A549 (cell line): Measurements from ENCODE around the gene MACF1. TPM values are rescaled to one million over a fixed set of nuclear protein-coding genes. Genes with fewer than 3 reads are reported as not detected.
A peak's percentile ranks its signal among the peaks of the same experiment; 100 is the strongest.

Source experiments
- ATAC-seq, 2 experiments: fragments of 200-7000 bp in 1 of 2; fragments of >200 bp in 1 of 2; cut with Nextera tagmentation in 1 of 2; cut with Tn5 transposase in 1 of 2; 3 replicates each; pipeline versions ENCODE4 v1.8.0 to v1.9.1; 2018 to 2020; ENCODE audit warnings: mild to moderate bottlenecking in 1 of 2, moderate library complexity in 1 of 2
- CTCF ChIA-PET: fragments of 300-600 bp; sonication (Branson Sonifier 250); formaldehyde crosslinking; extraction: SDS; loops from one replicate; lab custom pipeline; 2021; ENCODE audit warnings: antibody characterized with exemption, inconsistent platforms; lab: Yijun Ruan, JAX
- POLR2A ChIA-PET: fragments of 350-600 bp; formaldehyde crosslinking; extraction: SDS; loops from one replicate; lab custom pipeline; 2021; ENCODE audit warnings: antibody characterized with exemption, inconsistent platforms; lab: Yijun Ruan, JAX
- DNase-seq, 2 experiments: peaks; one replicate each; pipeline versions ENCODE4 v3.0.0 to v3.0.0-alpha.2; 2011 to 2016; ENCODE audit warnings: low read depth in 1 of 2, low spot score in 1 of 2
- FAIRE-seq: peaks from 2 replicates; lab custom pipeline; 2011; peaks lifted over from hg19 to GRCh38; lab: Jason Lieb, UNC
- H3K27ac ChIP-seq, 2 experiments: fragments of >200 bp; sonication (Bioruptor Twin); formaldehyde crosslinking; 3 replicates each; pipeline ENCODE4 v1.5.1; 2016 to 2017
- H3K4me1 ChIP-seq: fragments of >200 bp; sonication (Bioruptor Twin); formaldehyde crosslinking; 3 replicates; pipeline ENCODE4 v1.6.1; 2016
- H3K4me2 ChIP-seq: fragments of >200 bp; sonication (Bioruptor Twin); formaldehyde crosslinking; 3 replicates; pipeline ENCODE4 v1.6.1; 2016
- H3K4me3 ChIP-seq: fragments of >200 bp; sonication (Bioruptor Twin); formaldehyde crosslinking; 3 replicates; pipeline ENCODE4 v1.5.1; 2016
- H3K9me3 ChIP-seq: fragments of >200 bp; sonication (Bioruptor Twin); formaldehyde crosslinking; 3 replicates; pipeline ENCODE4 v1.6.1; 2016
- BHLHE40 ChIP-seq: IDR thresholded peaks from 2 replicates; pipeline ENCODE4 v1.6.1; 2012; ENCODE audit warnings: low read depth, low read length, inconsistent platforms
- CHD2 ChIP-seq: fragments of 150-350 bp; IDR thresholded peaks from 2 replicates; pipeline ENCODE4 v1.6.1; 2014; ENCODE audit warnings: low read length; ENCODE audit not compliant: partially characterized antibody
- CHD4 ChIP-seq: fragments of 200-600 bp; sonication (generic); IDR thresholded peaks from 2 replicates; pipeline ENCODE4 v1.6.1; 2016; ENCODE audit warnings: antibody characterized with exemption, mild to moderate bottlenecking, borderline replicate concordance
- CTCF ChIP-seq: fragments of >200 bp; sonication (Bioruptor Twin); formaldehyde crosslinking; IDR thresholded peaks from 3 replicates; pipeline ENCODE4 v1.5.1; 2016
- E2F6 ChIP-seq: IDR thresholded peaks from 2 replicates; pipeline ENCODE4 v1.6.1; 2012; ENCODE audit warnings: low read depth, borderline replicate concordance
- EHMT2 ChIP-seq: fragments of 200-600 bp; sonication (generic); IDR thresholded peaks from 2 replicates; pipeline ENCODE4 v1.6.1; 2016; ENCODE audit warnings: antibody characterized with exemption, low read depth, mild to moderate bottlenecking, moderate library complexity
- ELK1 ChIP-seq: fragments of 150-350 bp; IDR thresholded peaks from 2 replicates; pipeline ENCODE4 v1.6.1; 2014; ENCODE audit warnings: low read depth, mild to moderate bottlenecking, low read length
- FOSB ChIP-seq: fragments of 250-450 bp; sonication (Bioruptor Pico); IDR thresholded peaks from 2 replicates; pipeline ENCODE4 v1.5.0; 2020; ENCODE audit warnings: mild to moderate bottlenecking, moderate library complexity
- HOXB5 ChIP-seq: fragments of 250-450 bp; sonication (Bioruptor Pico); IDR thresholded peaks from 2 replicates; pipeline ENCODE4 v1.5.0; 2020; ENCODE audit warnings: mild to moderate bottlenecking, moderate library complexity
- JUNB ChIP-seq: fragments of >200 bp; sonication (Bioruptor Twin); formaldehyde crosslinking; IDR thresholded peaks from 2 replicates; pipeline ENCODE4 v1.6.1; 2016
- KDM1A ChIP-seq: fragments of 200-600 bp; sonication (generic); IDR thresholded peaks from 2 replicates; pipeline ENCODE4 v1.6.1; 2016; ENCODE audit warnings: low read depth, mild to moderate bottlenecking
- MAFK ChIP-seq: fragments of 450-650 bp; IDR thresholded peaks from 2 replicates; pipeline ENCODE4 v1.6.1; 2014; ENCODE audit not compliant: partially characterized antibody
- MAZ ChIP-seq: fragments of 150-350 bp; IDR thresholded peaks from 2 replicates; pipeline ENCODE4 v1.6.1; 2014; ENCODE audit warnings: antibody characterized with exemption, low read depth, low read length, borderline replicate concordance
- NFE2L2 ChIP-seq: fragments of 150-350 bp; conservative IDR thresholded peaks from 2 replicates; pipeline ENCODE4 v1.6.1; 2014; ENCODE audit warnings: low read length
- PHF8 ChIP-seq: fragments of 200-600 bp; sonication (generic); IDR thresholded peaks from 2 replicates; pipeline ENCODE4 v1.6.1; 2016; ENCODE audit warnings: low read depth, mild to moderate bottlenecking, antibody characterized with exemption, moderate library complexity, borderline replicate concordance
- POLR2AphosphoS2 ChIP-seq: conservative IDR thresholded peaks from 2 replicates; pipeline ENCODE4 v1.6.1; 2012; ENCODE audit warnings: low read length, improper control_type of control experiment, inconsistent platforms
- RARB ChIP-seq: fragments of 250-450 bp; sonication (Bioruptor Pico); IDR thresholded peaks from 2 replicates; pipeline ENCODE4 v1.8.0; 2021; ENCODE audit warnings: mild to moderate bottlenecking, moderate library complexity
- REST ChIP-seq: fragments of 200-600 bp; sonication (generic); IDR thresholded peaks from 2 replicates; pipeline ENCODE4 v1.6.1; 2016; ENCODE audit warnings: antibody characterized with exemption, mild to moderate bottlenecking, moderate library complexity
- RFX5 ChIP-seq: fragments of 450-650 bp; IDR thresholded peaks from 2 replicates; pipeline ENCODE4 v1.7.1; 2014; ENCODE audit warnings: antibody characterized with exemption, mild to moderate bottlenecking, moderate library complexity
- SREBF2 ChIP-seq: fragments of 450-650 bp; IDR thresholded peaks from 2 replicates; pipeline ENCODE4 v1.6.1; 2014; ENCODE audit warnings: mild to moderate bottlenecking, moderate library complexity
- TFCP2L1 ChIP-seq: fragments of 250-450 bp; sonication (Bioruptor Pico); IDR thresholded peaks from 2 replicates; pipeline ENCODE4 v1.5.0; 2021; ENCODE audit warnings: mild to moderate bottlenecking
- WGBS: methylation state at CpG from one replicate; pipeline ENCODE4 v1.1.6; 2017; ENCODE audit errors: missing lambda C conversion rate; 5-methylcytosine and 5-hydroxymethylcytosine counted together
- polyA plus RNA-seq, 4 experiments: library from polyadenylated mRNA; depleted of rRNA in 3 of 4; stranded (reverse); fragments of >200 nt; fragmentation: RNase III in 1 of 4; extraction: RNeasy Plus Mini Kit Qiagen cat#74134 plus additional on column Dnase treatment in 1 of 4; gene quantifications; 2 replicates in 3 of 4; 3 replicates in 1 of 4; pipeline ENCODE4 v1.2.3, GENCODE V29; 2011 to 2017

MACF1 gene
- polyA plus RNA-seq, 2 of the 4 experiments (the other 2 are of a cell fraction) = 45.7 to 64.2 TPM

GRCh38 chr1:39174390-39175081 is 30.0 kb upstream of the MACF1 start:
- no peaks in the 10 kb centered on the region for H3K9me3 ChIP-seq

GRCh38 chr1:39177706-39178105 is 26.8 kb upstream of the MACF1 start:
- FAIRE-seq (no peak), DNase-seq (no peak), ATAC-seq (no peak)
- no peak overlapping the region for H3K4me3 ChIP-seq
- H3K9me3 ChIP-seq = peaks cover 7% of the 10 kb centered on the region; the same call in 1 of the 3 replicates
- H3K4me2 ChIP-seq = peak overlapping the region; percentile 86
- POLR2A ChIA-PET = no interaction called here
- 19% methylated on average over 3 of the region's 3 CpGs for WGBS
- H3K4me1 ChIP-seq = peaks cover 82% of the 10 kb centered on the region
- CTCF ChIA-PET = interaction anchor here (1.2 to 1.7 kb wide), 5 partner anchors 14 to 85 kb away, joined by 3 to 9 read pairs (median 4); partner anchors contain the start of gene MACF1
- H3K27ac ChIP-seq = peak overlapping the region; percentile 91 to 93
- TF ChIP-seq POLR2AphosphoS2 (no peak), REST (no peak), ELK1 (no peak), EHMT2 (no peak), CTCF (no peak), NFE2L2 (no peak), KDM1A (no peak), RARB (CRISPR knock-in tag) (no peak), CHD4 (no peak), FOSB (CRISPR knock-in tag) (no peak), RFX5 (no peak), MAZ (no peak), HOXB5 (CRISPR knock-in tag) (no peak), E2F6 (no peak), PHF8 (no peak), JUNB (no peak), CHD2 (no peak)

More at GRCh38 chr1:39174390-39175081, 30.0 kb upstream of the MACF1 start:
- ATAC-seq = no peak
- H3K4me2 ChIP-seq = peak overlapping the region; percentile 81
- no peak for DNase-seq
- H3K4me1 ChIP-seq = peaks cover 86% of the 10 kb centered on the region
- H3K27ac ChIP-seq = peak overlapping the region; percentile 78 to 91
- TF ChIP-seq MAFK = no peak
- no peak for TF ChIP-seq HOXB5 (CRISPR knock-in tag)
- TF ChIP-seq TFCP2L1 (CRISPR knock-in tag) = no peak
- no peak for TF ChIP-seq SREBF2
- TF ChIP-seq REST = no peak
- no peak for TF ChIP-seq RFX5
- TF ChIP-seq BHLHE40 = no peak
- CTCF ChIA-PET = interaction anchor here (0.5 to 4.9 kb wide), 8 partner anchors 10 to 84 kb away, joined by 3 to 17 read pairs (median 4); partner anchors contain the start of gene MACF1
- H3K4me3 ChIP-seq = no peak overlapping the region
- no peak for FAIRE-seq
- 12% methylated on average over 5 of the region's 5 CpGs for WGBS
- POLR2A ChIA-PET = interaction anchor here (0.5 to 1.0 kb wide), 2 partner anchors 12 to 16 kb away, joined by 3 to 6 read pairs; no protein-coding TSS in a partner anchor
